H9 (cell line): ENCODE data around the gene MLLT3. TPM values are rescaled to one million over a fixed set of nuclear protein-coding genes. Genes with fewer than 3 reads are reported as not detected.

Experiments used
- DNase-seq: peaks from one replicate; pipeline ENCODE4 v3.0.0-alpha.2; 2017
- H2AFZ ChIP-seq: one replicate; pipeline ENCODE4 v1.6.1; 2013; ENCODE audit warnings: mild to moderate bottlenecking, low read length, control low read depth, moderate library complexity
- H2AK5ac ChIP-seq: 2 replicates; pipeline ENCODE4 v1.6.1; 2013; ENCODE audit warnings: low read length, control low read depth, mixed read lengths; ENCODE audit not compliant: insufficient read length
- H2BK120ac ChIP-seq: one replicate; pipeline ENCODE4 v1.6.1; 2013; ENCODE audit warnings: low read depth, mild to moderate bottlenecking, low read length, control low read depth, inconsistent platforms; ENCODE audit not compliant: poor library complexity, severe bottlenecking
- H2BK12ac ChIP-seq: 2 replicates; pipeline ENCODE4 v1.6.1; 2013; ENCODE audit warnings: low read length, control low read depth, mixed read lengths, low read depth; ENCODE audit not compliant: insufficient read length
- H2BK15ac ChIP-seq: 2 replicates; pipeline ENCODE4 v1.6.1; 2013; ENCODE audit warnings: low read depth, low read length, control low read depth
- H2BK20ac ChIP-seq: one replicate; pipeline ENCODE4 v1.6.1; 2013; ENCODE audit warnings: low read depth, mild to moderate bottlenecking, low read length, control low read depth, inconsistent platforms; ENCODE audit not compliant: poor library complexity, severe bottlenecking
- H2BK5ac ChIP-seq: 2 replicates; pipeline ENCODE4 v1.6.1; 2013; ENCODE audit warnings: low read length, control low read depth, mixed read lengths; ENCODE audit not compliant: insufficient read length
- H3K14ac ChIP-seq: 2 replicates; pipeline ENCODE4 v1.6.1; 2013; ENCODE audit warnings: low read length, control low read depth; ENCODE audit not compliant: insufficient read depth
- H3K18ac ChIP-seq: 2 replicates; pipeline ENCODE4 v1.6.1; 2013; ENCODE audit warnings: low read depth, mild to moderate bottlenecking, mixed read lengths, low read length, control low read depth; ENCODE audit not compliant: insufficient read length
- H3K23ac ChIP-seq: 2 replicates; pipeline ENCODE4 v1.6.1; 2013; ENCODE audit warnings: low read length, control low read depth, mixed read lengths, low read depth; ENCODE audit not compliant: insufficient read length
- H3K23me2 ChIP-seq: 2 replicates; pipeline ENCODE4 v1.6.1; 2013; ENCODE audit warnings: low read depth, mild to moderate bottlenecking, mixed read lengths, low read length, control low read depth; ENCODE audit not compliant: insufficient read length, poor library complexity, severe bottlenecking
- H3K27ac ChIP-seq: 2 replicates; pipeline ENCODE4 v1.5.1; 2013; ENCODE audit warnings: low read length, control low read depth, mixed read lengths, low read depth; ENCODE audit not compliant: insufficient read length
- H3K27me3 ChIP-seq: 2 replicates; pipeline ENCODE4 v1.6.1; 2013; ENCODE audit warnings: low read length, control low read depth, inconsistent platforms; ENCODE audit not compliant: insufficient read depth
- H3K4ac ChIP-seq: 2 replicates; pipeline ENCODE4 v1.6.1; 2013; ENCODE audit warnings: low read depth, mild to moderate bottlenecking, control low read depth, inconsistent platforms, low read length, moderate library complexity
- H3K4me1 ChIP-seq: 2 replicates; pipeline ENCODE4 v1.6.1; 2013; ENCODE audit warnings: low read length, control low read depth, inconsistent platforms; ENCODE audit not compliant: insufficient read depth
- H3K4me2 ChIP-seq: 2 replicates; pipeline ENCODE4 v1.6.1; 2013; ENCODE audit warnings: low read length, control low read depth, mixed read lengths; ENCODE audit not compliant: insufficient read length, insufficient read depth
- H3K56ac ChIP-seq: 2 replicates; pipeline ENCODE4 v1.6.1; 2013; ENCODE audit warnings: low read depth, mild to moderate bottlenecking, mixed read lengths, low read length, control low read depth; ENCODE audit not compliant: insufficient read length
- H3K79me1 ChIP-seq: 2 replicates; pipeline ENCODE4 v1.6.1; 2013; ENCODE audit warnings: low read depth, mild to moderate bottlenecking, moderate library complexity, low read length, control low read depth, inconsistent platforms; ENCODE audit not compliant: insufficient read depth, poor library complexity, severe bottlenecking
- H3K79me2 ChIP-seq: 2 replicates; pipeline ENCODE4 v1.6.1; 2013; ENCODE audit warnings: low read length, control low read depth, inconsistent platforms; ENCODE audit not compliant: insufficient read depth
- H3K9ac ChIP-seq: 2 replicates; pipeline ENCODE4 v1.6.1; 2013; ENCODE audit warnings: low read length, control low read depth, mixed read lengths; ENCODE audit not compliant: insufficient read length; ENCODE audit errors: extremely low read depth
- H3K9me3 ChIP-seq: one replicate; pipeline ENCODE4 v1.6.1; 2013; ENCODE audit warnings: low read depth, low read length, inconsistent platforms; ENCODE audit not compliant: control insufficient read depth
- H3T11ph ChIP-seq: one replicate; pipeline ENCODE4 v1.6.1; 2013; ENCODE audit warnings: mild to moderate bottlenecking, low read length, control low read depth, inconsistent platforms
- H4K20me1 ChIP-seq: one replicate; pipeline ENCODE4 v1.6.1; 2013; ENCODE audit not compliant: control insufficient read depth, insufficient read length, insufficient read depth
- H4K5ac ChIP-seq: 2 replicates; pipeline ENCODE4 v1.6.1; 2013; ENCODE audit warnings: low read depth, mild to moderate bottlenecking, mixed read lengths, low read length, control low read depth; ENCODE audit not compliant: insufficient read length
- H4K8ac ChIP-seq: replicated peaks from 2 replicates; pipeline ENCODE4 v1.6.1; 2013; ENCODE audit warnings: low read length, control low read depth, mixed read lengths, low read depth; ENCODE audit not compliant: insufficient read length
- H4K91ac ChIP-seq: 2 replicates; pipeline ENCODE4 v1.6.1; 2013; ENCODE audit warnings: low read depth, mild to moderate bottlenecking, moderate library complexity, mixed read lengths, low read length, control low read depth; ENCODE audit not compliant: insufficient read length
- H3K27ac Mint-ChIP-seq, 3 experiments: 2 replicates in 2 of 3; 3 replicates in 1 of 3; pipeline ENCODE4 v1.8.0; 2020 to 2021; ENCODE audit warnings: mixed read lengths in 3 of 3, mild to moderate bottlenecking in 1 of 3, moderate library complexity in 1 of 3
- H3K27me3 Mint-ChIP-seq: 2 replicates; pipeline ENCODE4 v1.8.0; 2021; ENCODE audit warnings: low read depth, mild to moderate bottlenecking, moderate library complexity, mixed read lengths
- H3K36me3 Mint-ChIP-seq, 3 experiments: 2 replicates in 2 of 3; 3 replicates in 1 of 3; pipeline ENCODE4 v1.8.0; 2020 to 2021; ENCODE audit warnings: low read depth in 3 of 3, mixed read lengths in 3 of 3; ENCODE audit not compliant: insufficient read depth in 1 of 3
- H3K4me1 Mint-ChIP-seq, 2 experiments: 2 replicates each; pipeline ENCODE4 v1.8.0; 2020; ENCODE audit warnings: mixed read lengths in 2 of 2
- H3K4me3 Mint-ChIP-seq, 2 experiments: 2 replicates in 1 of 2; 3 replicates in 1 of 2; pipeline ENCODE4 v1.8.0; 2020 to 2021; ENCODE audit warnings: mild to moderate bottlenecking in 2 of 2, mixed read lengths in 2 of 2, moderate library complexity in 1 of 2
- H3K9me3 Mint-ChIP-seq, 2 experiments: 2 replicates in 1 of 2; 3 replicates in 1 of 2; pipeline ENCODE4 v1.8.0; 2020; ENCODE audit warnings: mild to moderate bottlenecking in 2 of 2, mixed read lengths in 2 of 2, moderate library complexity in 1 of 2
- WGBS: extraction: QIAGEN DNeasy Blood & Tissue Kit; methylation state at CpG from one replicate; pipeline ENCODE4 v1.1.7; 2013; ENCODE audit warnings: missing lambda C conversion rate, low lambda C conversion rate, mixed read lengths; ENCODE audit not compliant: insufficient read length; ENCODE audit errors: extremely low coverage; 5-methylcytosine and 5-hydroxymethylcytosine counted together
- total RNA-seq: library from RNA; stranded (reverse); gene quantifications from 2 replicates; pipeline ENCODE4 v1.2.1, GENCODE V29; 2021
- TF ChIP-seq, protein P1 (sequence below): fragments of 200-600 bp; sonication (generic); conservative IDR thresholded peaks from 3 replicates; pipeline ENCODE4 v1.8.0; 2021; ENCODE audit warnings: antibody characterized with exemption, mild to moderate bottlenecking

MLLT3 gene
- total RNA-seq, 1 experiment from 2014 or later: 3.9 TPM

DNA sequence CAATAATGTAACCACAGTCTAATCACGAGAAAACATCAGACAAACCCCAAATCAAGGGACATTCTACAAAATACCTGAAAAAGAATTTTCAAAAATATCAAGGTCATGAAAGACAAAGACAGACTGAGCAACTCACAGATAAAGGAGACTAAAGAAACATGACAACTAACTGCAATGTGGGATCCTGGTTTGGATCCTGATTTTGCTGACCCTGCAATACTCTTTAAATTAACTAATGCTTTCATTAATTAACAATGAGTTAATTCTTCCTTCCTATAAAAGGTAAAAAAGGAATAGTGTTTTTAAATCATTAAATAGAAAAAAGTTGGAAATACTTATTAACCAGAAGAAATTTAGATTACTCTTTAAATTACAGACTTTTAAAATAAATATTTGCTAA, 103.6 kb downstream of the MLLT3 start:
- H3K79me2 ChIP-seq: no peaks in the 10 kb centered on the region
- H2AK5ac ChIP-seq: no peak overlapping the region
- H3K23me2 ChIP-seq: no peaks in the 10 kb centered on the region
- no peaks in the 10 kb centered on the region for H3K4me1 ChIP-seq
- H4K5ac ChIP-seq: no peak overlapping the region
- H2BK12ac ChIP-seq: no peak overlapping the region
- no peak overlapping the region for H2BK120ac ChIP-seq
- no peak overlapping the region for H3K4me2 ChIP-seq
- Mint-ChIP-seq H3K4me3 (no peak overlapping the region), H3K9me3 (no peaks in the 10 kb centered on the region), H3K27me3 (no peaks in the 10 kb centered on the region), H3K36me3 (no peaks in the 10 kb centered on the region), H3K4me1 (peaks cover 0 to 4% of the 10 kb centered on the region in 2 experiments; a peak in 1 of 4 replicates), H3K27ac (no peak overlapping the region)
- H2BK20ac ChIP-seq: no peak overlapping the region
- H3K14ac ChIP-seq: no peak overlapping the region
- no peak overlapping the region for H3K18ac ChIP-seq
- H3K9ac ChIP-seq: no peak overlapping the region
- H3K9me3 ChIP-seq: no peaks in the 10 kb centered on the region
- H2AFZ ChIP-seq: no peak overlapping the region
- H3K56ac ChIP-seq: no peak overlapping the region
- WGBS: no CpG with 5 or more reads among the region's 1 CpG
- H3T11ph ChIP-seq: no peak overlapping the region
- H4K8ac ChIP-seq: no peak overlapping the region
- no peak overlapping the region for H2BK15ac ChIP-seq
- H3K27me3 ChIP-seq: no peaks in the 10 kb centered on the region
- TF ChIP-seq, protein P1, sequence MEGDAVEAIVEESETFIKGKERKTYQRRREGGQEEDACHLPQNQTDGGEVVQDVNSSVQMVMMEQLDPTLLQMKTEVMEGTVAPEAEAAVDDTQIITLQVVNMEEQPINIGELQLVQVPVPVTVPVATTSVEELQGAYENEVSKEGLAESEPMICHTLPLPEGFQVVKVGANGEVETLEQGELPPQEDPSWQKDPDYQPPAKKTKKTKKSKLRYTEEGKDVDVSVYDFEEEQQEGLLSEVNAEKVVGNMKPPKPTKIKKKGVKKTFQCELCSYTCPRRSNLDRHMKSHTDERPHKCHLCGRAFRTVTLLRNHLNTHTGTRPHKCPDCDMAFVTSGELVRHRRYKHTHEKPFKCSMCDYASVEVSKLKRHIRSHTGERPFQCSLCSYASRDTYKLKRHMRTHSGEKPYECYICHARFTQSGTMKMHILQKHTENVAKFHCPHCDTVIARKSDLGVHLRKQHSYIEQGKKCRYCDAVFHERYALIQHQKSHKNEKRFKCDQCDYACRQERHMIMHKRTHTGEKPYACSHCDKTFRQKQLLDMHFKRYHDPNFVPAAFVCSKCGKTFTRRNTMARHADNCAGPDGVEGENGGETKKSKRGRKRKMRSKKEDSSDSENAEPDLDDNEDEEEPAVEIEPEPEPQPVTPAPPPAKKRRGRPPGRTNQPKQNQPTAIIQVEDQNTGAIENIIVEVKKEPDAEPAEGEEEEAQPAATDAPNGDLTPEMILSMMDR: no peak
- H3K23ac ChIP-seq: no peak overlapping the region
- H3K79me1 ChIP-seq: no peaks in the 10 kb centered on the region
- no peak overlapping the region for H2BK5ac ChIP-seq
- H4K91ac ChIP-seq: no peak overlapping the region
- H3K4ac ChIP-seq: no peak overlapping the region
- no peaks in the 10 kb centered on the region for H4K20me1 ChIP-seq
- no peak overlapping the region for H3K27ac ChIP-seq
- DNase-seq: no peak
